Body of pancreas (tissue), 4 donors: ENCODE results near the gene COL24A1.

Source experiments
- CTCF ChIP-seq, 7 experiments: fragments of 450-650 bp in 4 of 7; fragments of 200-600 bp in 3 of 7; sonication (generic) in 3 of 7; IDR thresholded peaks; one replicate each; pipeline ENCODE4 v1.5.1; 2016 to 2019; ENCODE audit warnings: antibody characterized with exemption in 7 of 7
- POLR2A ChIP-seq, 3 donors: fragments of 450-650 bp; IDR thresholded peaks; one replicate each; pipeline ENCODE4 v1.6.1; 2016; ENCODE audit warnings: antibody characterized with exemption in 3 of 3, mild to moderate bottlenecking in 2 of 3

- no peak for TF ChIP-seq CTCF (IDR thresholded peaks at IDR 0.05)
- TF ChIP-seq POLR2A (IDR thresholded peaks at IDR 0.05), result no peak
These were observed 306.9 kb downstream of the COL24A1 start for GRCh38 chr1:85849660-85850059.
